Lung (tissue), 12 donors: Measurements from ENCODE around the gene MYBPC2. TPM values are rescaled to one million over a fixed set of nuclear protein-coding genes. Genes with fewer than 3 reads are reported as not detected.

Experiments
- ATAC-seq: fragments of 200-7000 bp; cut with Tn5 transposase; one replicate; pipeline ENCODE4 v1.9.1; 2020; ENCODE audit warnings: moderate number of reproducible peaks; ENCODE audit not compliant: insufficient read depth, low FRiP score
- DNase-seq, 3 donors: peaks; one replicate each; pipeline ENCODE4 v3.0.0-alpha.2; 2013 to 2017
- H3K27ac ChIP-seq, 2 donors: one replicate each; pipeline ENCODE4 v1.5.1; 2013; ENCODE audit warnings: mild to moderate bottlenecking in 2 of 2, moderate library complexity in 2 of 2, control low read depth in 1 of 2, inconsistent platforms in 1 of 2, low read depth in 1 of 2, low read length in 1 of 2
- H3K27me3 ChIP-seq, 3 donors: one replicate each; pipeline ENCODE4 v1.5.1; 2013; ENCODE audit warnings: low read length in 2 of 3; ENCODE audit not compliant: control insufficient read depth in 3 of 3, insufficient read depth in 3 of 3
- H3K36me3 ChIP-seq, 4 donors: one replicate each; pipeline ENCODE4 v1.5.1; 2013; ENCODE audit warnings: low read length in 4 of 4, mild to moderate bottlenecking in 1 of 4, moderate library complexity in 1 of 4; ENCODE audit not compliant: control insufficient read depth in 4 of 4, insufficient read depth in 4 of 4
- H3K4me1 ChIP-seq, 5 donors: one replicate each; pipeline ENCODE4 v1.5.1; 2013; ENCODE audit warnings: low read length in 5 of 5, mild to moderate bottlenecking in 2 of 5, moderate library complexity in 1 of 5; ENCODE audit not compliant: control insufficient read depth in 5 of 5, insufficient read depth in 5 of 5
- H3K4me3 ChIP-seq: one replicate; pipeline ENCODE4 v1.5.1; 2013; ENCODE audit warnings: mild to moderate bottlenecking, control low read depth, moderate library complexity
- H3K9ac ChIP-seq, 2 donors: one replicate each; pipeline ENCODE4 v1.5.1; 2013; ENCODE audit warnings: low read length in 2 of 2, control low read depth in 1 of 2; ENCODE audit not compliant: insufficient read depth in 1 of 2
- H3K9me3 ChIP-seq, 4 donors: one replicate each; pipeline ENCODE4 v1.5.1; 2013; ENCODE audit warnings: low read length in 3 of 4, mild to moderate bottlenecking in 1 of 4, moderate library complexity in 1 of 4; ENCODE audit not compliant: control insufficient read depth in 4 of 4, insufficient read depth in 3 of 4
- WGBS, 2 donors: extraction: QIAGEN DNeasy Blood & Tissue Kit; methylation state at CpG; one replicate each; pipeline ENCODE4 v1.1.7; 2013; 5-methylcytosine and 5-hydroxymethylcytosine counted together
- polyA plus RNA-seq, 2 donors: library from polyadenylated mRNA; stranded (reverse); fragments of 200-250 nt; gene quantifications; one replicate each; pipeline ENCODE4 v1.2.1, GENCODE V29; 2013
- total RNA-seq, 2 donors: library from RNA; depleted of rRNA in 1 of 2; stranded (reverse); fragments of >200 nt in 1 of 2; gene quantifications; one replicate each; pipeline ENCODE4 v1.2.1, GENCODE V29; 2014 to 2021
- TF ChIP-seq, protein P1 (sequence below): IDR thresholded peaks from 2 replicates; pipeline ENCODE4 v1.5.1; 2012; ENCODE audit warnings: mild to moderate bottlenecking; ENCODE audit errors: control extremely low read depth, extremely low read depth
- donor health status: control.
- donor health status: control.
- donor health status: Bipolar disorder and iron deficiency.
- donor health status: healthy.
- donor health status: DM: yes; HTN: yes; CAD: no.

MYBPC2 gene
- total and polyA plus RNA-seq, 4 donors, result 0.04 to 0.91 (median 0.38) TPM

DNA sequence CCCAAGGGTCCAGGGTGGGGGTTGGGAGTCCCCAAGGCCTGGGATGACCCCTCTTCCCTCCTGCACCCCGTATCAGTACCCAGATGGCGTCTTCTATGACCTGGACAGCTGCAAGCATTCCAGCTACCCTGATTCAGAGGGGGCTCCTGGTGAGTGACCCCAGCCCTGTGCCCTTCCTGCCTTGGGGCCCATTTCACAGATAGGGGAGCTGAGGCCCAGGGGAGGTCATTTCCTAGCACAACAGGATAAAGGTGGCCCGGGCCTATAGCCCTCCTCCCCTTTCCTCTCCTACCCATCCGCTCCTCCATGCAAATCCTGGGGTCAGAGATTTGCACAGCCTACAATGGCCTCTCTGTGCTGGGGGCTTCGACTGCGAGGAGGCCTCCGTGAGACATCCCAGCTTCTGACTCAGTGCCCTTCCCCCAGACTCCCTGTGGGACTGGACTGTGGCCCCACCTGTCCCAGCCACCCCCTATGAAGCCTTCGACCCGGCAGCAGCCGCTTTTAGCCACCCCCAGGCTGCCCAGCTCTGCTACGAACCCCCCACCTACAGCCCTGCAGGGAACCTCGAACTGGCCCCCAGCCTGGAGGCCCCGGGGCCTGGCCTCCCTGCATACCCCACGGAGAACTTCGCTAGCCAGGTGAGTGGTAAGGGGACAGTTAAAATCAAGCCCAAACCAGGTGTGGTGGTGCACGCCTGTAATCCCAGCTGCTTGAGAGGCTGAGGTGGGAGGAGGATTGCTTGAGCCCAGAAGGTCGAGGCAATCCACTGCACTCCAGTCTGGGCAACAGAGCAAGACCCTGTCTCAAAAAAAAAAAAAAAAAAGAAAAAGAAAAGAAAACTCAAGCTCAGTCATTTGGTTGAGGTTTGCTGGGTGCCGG is 10.1 kb upstream of the MYBPC2 start:
- peaks cover 0 to 14% (median 12%) of the 10 kb centered on the region in 3 donors for H3K27me3 ChIP-seq
- 83 to 85% methylated on average over 18 of the region's 18 CpGs for WGBS, 2 donors
- ATAC-seq (no peak), DNase-seq (no peak)
- H3K36me3 ChIP-seq, result no peaks in the 10 kb centered on the region
- H3K9ac ChIP-seq, result no peak overlapping the region
- H3K9me3 ChIP-seq, result no peaks in the 10 kb centered on the region
- peaks cover 0 to 4% (median under 1%) of the 10 kb centered on the region in 5 donors for H3K4me1 ChIP-seq
- no peak overlapping the region for H3K27ac ChIP-seq
- no peak overlapping the region for H3K4me3 ChIP-seq
- TF ChIP-seq, protein P1, sequence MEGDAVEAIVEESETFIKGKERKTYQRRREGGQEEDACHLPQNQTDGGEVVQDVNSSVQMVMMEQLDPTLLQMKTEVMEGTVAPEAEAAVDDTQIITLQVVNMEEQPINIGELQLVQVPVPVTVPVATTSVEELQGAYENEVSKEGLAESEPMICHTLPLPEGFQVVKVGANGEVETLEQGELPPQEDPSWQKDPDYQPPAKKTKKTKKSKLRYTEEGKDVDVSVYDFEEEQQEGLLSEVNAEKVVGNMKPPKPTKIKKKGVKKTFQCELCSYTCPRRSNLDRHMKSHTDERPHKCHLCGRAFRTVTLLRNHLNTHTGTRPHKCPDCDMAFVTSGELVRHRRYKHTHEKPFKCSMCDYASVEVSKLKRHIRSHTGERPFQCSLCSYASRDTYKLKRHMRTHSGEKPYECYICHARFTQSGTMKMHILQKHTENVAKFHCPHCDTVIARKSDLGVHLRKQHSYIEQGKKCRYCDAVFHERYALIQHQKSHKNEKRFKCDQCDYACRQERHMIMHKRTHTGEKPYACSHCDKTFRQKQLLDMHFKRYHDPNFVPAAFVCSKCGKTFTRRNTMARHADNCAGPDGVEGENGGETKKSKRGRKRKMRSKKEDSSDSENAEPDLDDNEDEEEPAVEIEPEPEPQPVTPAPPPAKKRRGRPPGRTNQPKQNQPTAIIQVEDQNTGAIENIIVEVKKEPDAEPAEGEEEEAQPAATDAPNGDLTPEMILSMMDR, result no peak

DNA sequence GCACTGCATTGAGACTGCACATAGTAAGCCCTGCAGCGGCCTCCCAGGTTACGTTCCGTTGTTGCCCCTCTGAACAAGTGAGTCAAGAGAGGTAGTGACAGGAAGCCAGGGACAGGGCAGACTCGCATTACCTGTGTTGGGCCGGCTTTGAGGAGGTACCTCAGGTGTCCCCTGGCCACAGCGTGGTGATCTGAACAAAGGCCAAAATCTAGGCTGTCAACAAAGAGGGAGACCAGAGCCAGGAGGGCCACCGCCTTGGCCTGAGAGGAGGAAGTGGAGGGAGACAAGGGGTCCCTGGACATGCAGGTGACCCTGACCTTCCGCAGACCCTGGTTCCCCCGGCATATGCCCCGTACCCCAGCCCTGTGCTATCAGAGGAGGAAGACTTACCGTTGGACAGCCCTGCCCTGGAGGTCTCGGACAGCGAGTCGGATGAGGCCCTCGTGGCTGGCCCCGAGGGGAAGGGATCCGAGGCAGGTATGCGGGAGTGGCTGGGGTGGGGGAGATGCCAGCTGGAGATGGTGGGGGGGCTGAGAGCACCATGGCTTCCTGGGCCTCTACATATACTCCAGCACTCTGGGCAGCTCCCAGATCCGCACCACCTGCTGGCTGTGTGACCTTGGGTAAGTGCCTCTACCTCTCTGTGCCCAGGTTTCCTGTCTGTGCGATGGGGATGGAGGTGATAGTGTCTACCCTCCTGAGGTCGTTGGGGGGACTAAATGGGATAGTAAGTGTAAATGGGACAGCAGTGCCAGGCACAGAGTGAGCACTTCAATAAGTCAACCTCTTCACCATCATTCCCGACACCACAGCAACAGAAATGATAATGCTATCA is 9.2 kb upstream of the MYBPC2 start:
- H3K4me3 ChIP-seq, result no peak overlapping the region
- H3K9me3 ChIP-seq, result no peaks in the 10 kb centered on the region
- peaks cover 0 to 9% (median 3%) of the 10 kb centered on the region in 5 donors for H3K4me1 ChIP-seq
- no peak overlapping the region for H3K9ac ChIP-seq
- DNase-seq, result no peak
- H3K36me3 ChIP-seq, result no peaks in the 10 kb centered on the region
- H3K27ac ChIP-seq, result no peak overlapping the region
- peaks cover 0 to 14% (median 12%) of the 10 kb centered on the region in 3 donors for H3K27me3 ChIP-seq
- TF ChIP-seq, protein P1, result no peak
- ATAC-seq, result no peak
- WGBS, 2 donors, result 86 to 91% methylated on average over 22 of the region's 22 CpGs

DNA sequence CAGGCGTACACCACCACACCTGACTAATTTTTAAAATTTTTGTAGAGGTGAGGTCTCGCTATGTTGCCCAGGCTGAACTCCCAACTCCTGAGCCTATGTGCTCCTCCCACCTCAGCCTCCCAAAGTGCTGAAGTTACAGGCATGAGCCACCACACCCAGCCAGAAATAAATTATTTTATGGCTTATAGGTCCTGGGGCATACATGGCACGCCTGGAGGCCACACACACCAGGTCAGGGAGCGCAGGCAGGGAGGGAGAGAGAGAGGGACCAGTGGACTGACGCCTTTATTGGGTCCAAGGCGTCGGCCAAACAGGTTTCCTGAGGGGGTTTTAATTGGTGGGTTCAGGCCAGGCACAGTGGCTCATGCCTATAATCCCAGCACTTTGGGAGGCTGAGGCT is 7.1 kb upstream of the MYBPC2 start:
- TF ChIP-seq, protein P1, result no peak
- Histone ChIP-seq H3K9me3 (no peaks in the 10 kb centered on the region), H3K4me1 (peaks cover 0 to 5% (median 3%) of the 10 kb centered on the region in 5 donors), H3K36me3 (no peaks in the 10 kb centered on the region), H3K27ac (no peak overlapping the region), H3K4me3 (no peak overlapping the region), H3K9ac (no peak overlapping the region), H3K27me3 (peaks cover 0 to 5% (median 3%) of the 10 kb centered on the region in 3 donors)
- DNase-seq (no peak), ATAC-seq (no peak)
- WGBS, 2 donors, result 63 to 66% methylated on average over 7 of the region's 7 CpGs
